Fibroblast of peridontal ligament (primary cell): Measurements from ENCODE around the gene SLC2A5.

Experiments used
- DNase-seq: peaks from one replicate; pipeline ENCODE4 v3.0.0-alpha.2; 2010; ENCODE audit errors: extremely low read depth

Gene SLC2A5

GRCh38 chr1:9088807-9089206 is 19.4 kb upstream of the SLC2A5 start:
- DNase-seq = no peak

GRCh38 chr1:9087411-9088125 is 18.1 kb upstream of the SLC2A5 start:
- DNase-seq = no peak

GRCh38 chr1:9086796-9087195 is 17.4 kb upstream of the SLC2A5 start:
- no peak for DNase-seq

GRCh38 chr1:9086045-9086444 is 16.6 kb upstream of the SLC2A5 start:
- no peak for DNase-seq

DNA sequence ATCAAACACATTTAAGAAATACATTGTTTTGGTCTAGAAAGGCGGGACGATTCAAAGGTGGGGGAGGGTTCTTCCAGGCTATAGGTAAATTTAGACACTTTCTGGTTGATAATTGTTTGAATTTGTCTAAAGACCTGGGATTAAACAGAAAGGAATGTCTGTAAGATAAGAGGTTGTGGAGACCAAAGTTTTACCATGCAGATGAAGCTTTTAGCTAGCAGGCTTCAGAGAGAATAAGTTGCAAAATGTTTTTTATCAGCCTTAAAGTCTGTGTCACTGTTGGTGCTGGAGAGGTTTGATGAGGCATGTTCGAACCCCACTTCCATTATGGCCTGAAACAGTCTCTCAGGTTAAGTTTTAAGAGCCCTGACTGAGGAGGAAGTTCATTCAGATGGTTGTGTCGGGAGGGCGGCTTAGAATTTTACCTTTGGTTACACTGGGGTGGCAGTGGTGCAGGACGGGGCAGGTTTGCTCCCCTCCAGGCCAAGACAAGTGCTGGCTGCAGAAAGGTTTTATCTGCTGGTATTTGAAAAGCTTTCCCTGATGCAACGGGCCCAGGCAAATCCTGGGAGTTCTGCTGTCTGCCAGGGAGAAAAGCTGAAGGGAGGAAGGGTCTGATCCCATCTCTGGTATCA is 16.0 kb upstream of the SLC2A5 start:
- DNase-seq = no peak

- DNase-seq = no peak
These were observed 15.5 kb upstream of the SLC2A5 start for GRCh38 chr1:9084906-9085305.

- DNase-seq = no peak
These were observed 12.0 kb upstream of the SLC2A5 start for GRCh38 chr1:9081473-9081872.

- DNase-seq = no peak
These were observed 11.4 kb upstream of the SLC2A5 start for GRCh38 chr1:9080705-9081291.

GRCh38 chr1:9079988-9080704 is 10.7 kb upstream of the SLC2A5 start:
- no peak for DNase-seq

GRCh38 chr1:9078752-9079500 is 9.5 kb upstream of the SLC2A5 start:
- DNase-seq = no peak

- DNase-seq = no peak
These were observed 8.7 kb upstream of the SLC2A5 start for GRCh38 chr1:9078015-9078751.

- DNase-seq = no peak
These were observed 5.6 kb upstream of the SLC2A5 start for GRCh38 chr1:9075022-9075421.

- no peak for DNase-seq
These were observed 3.7 kb upstream of the SLC2A5 start for GRCh38 chr1:9073143-9073542.

DNA sequence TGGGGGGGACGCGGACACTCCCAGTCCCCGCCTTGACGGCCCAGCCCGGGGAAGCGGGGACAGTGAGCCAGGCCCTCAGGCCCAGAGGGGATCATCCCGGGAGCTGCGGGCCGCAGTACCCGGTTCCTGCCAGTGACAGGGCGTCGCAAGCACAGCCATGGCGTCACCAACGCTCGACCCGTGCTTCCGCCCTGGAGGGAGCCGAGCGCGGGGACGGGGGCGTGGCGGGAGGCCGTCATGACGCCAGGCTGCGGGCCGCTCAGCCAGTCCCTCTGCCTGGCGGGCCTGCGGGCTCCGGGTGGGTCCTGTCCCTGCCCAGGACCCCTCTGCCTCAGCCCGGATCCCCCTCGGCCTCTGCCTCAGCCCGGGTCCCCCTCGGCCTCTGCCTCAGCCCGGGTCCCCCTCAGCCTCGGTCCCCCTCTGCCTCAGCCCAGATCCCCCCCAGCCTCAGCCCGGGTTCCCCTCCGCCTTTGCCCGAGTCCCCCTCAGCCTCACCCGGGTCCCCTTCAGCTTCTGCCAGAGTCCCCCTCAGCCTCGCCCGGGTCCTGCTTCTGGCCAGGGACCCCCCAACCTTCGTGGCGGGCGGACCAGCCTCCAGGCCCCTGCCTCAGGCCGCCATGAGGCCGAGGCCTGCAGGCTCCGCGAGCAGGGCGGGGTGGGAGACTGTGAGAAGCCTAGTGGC is 2.3 kb upstream of the SLC2A5 start:
- no peak for DNase-seq

DNA sequence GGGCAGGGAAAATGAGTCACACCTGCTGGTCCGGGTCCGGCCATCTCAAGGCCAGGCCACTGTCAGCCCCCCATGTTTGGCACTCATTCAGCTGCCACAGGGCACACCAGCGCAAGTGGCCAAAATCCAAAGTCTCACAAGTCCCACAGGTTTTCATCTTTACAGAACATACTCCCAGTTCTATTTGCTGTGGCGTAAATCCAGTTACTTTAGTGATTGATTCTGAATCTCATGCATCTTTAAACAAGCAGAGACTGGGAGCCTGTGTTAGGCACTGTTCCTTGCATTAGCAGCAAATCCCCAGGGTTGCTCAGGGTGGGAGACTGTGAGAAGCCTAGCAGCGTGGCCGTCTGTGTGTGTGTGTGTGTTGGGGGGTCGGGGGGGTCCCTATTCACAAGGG is 1.1 kb upstream of the SLC2A5 start:
- DNase-seq = no peak

GRCh38 chr1:9068981-9069325 is 482 bp downstream of the SLC2A5 start:
- DNase-seq = peak; percentile 49

- peak; percentile 83 for DNase-seq
These were observed 2.3 kb downstream of the SLC2A5 start for GRCh38 chr1:9066945-9067807.

- DNase-seq = no peak
These were observed 4.2 kb downstream of the SLC2A5 start for GRCh38 chr1:9065213-9065751.

DNA sequence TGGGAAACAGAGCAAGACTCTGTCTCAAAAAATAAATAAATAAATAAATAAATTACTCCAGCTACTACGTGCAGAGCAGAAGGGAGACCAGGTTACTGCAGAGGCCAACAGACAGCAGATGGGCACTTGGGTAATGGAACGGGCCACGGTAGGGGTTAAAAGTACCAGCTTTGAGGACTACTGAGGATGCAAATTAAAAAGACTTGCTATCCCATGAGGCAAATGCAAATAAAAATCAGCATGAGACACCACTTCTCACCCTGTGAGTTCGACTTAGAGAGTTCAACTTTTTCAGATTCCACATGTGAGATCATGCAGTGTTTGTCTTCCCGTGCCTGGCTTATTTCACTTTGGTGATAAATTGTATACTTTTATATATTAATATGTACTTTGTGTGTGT is 6.6 kb downstream of the SLC2A5 start:
- no peak for DNase-seq
